NCI-H128 (cell line): Measurements from ENCODE around the gene PCYT2.

Source experiments
- DNase-seq: peaks from one replicate; lab custom pipeline; 2025; ENCODE audit not compliant: unreplicated experiment; lab: John Stamatoyannopoulos, UW

The PCYT2 gene

DNA sequence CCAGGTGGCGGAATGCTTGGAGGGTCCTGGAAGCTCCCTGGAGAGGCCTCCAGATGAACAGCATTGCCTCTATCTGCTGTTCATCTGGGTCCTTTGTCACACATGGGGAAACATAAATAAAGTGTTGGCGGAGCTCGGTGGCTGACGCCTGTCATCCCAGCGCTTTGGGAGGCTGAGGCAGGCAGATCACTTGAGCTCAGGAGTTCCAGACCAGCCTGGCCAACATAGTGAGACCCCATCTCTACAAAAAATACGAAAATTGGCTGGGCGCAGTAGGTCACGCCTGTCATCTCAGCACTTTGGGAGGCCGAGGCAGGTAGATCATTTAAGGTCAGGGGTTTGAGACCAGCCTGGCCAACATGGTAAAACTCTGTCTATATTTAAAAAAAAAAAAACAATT lies 33.7 kb upstream of the PCYT2 start:
- DNase-seq, result no peak

GRCh38 chr17:81942167-81942553 lies 31.0 kb upstream of the PCYT2 start:
- DNase-seq, result no peak

GRCh38 chr17:81941484-81942166 lies 30.4 kb upstream of the PCYT2 start:
- DNase-seq, result peak; percentile 12

DNA sequence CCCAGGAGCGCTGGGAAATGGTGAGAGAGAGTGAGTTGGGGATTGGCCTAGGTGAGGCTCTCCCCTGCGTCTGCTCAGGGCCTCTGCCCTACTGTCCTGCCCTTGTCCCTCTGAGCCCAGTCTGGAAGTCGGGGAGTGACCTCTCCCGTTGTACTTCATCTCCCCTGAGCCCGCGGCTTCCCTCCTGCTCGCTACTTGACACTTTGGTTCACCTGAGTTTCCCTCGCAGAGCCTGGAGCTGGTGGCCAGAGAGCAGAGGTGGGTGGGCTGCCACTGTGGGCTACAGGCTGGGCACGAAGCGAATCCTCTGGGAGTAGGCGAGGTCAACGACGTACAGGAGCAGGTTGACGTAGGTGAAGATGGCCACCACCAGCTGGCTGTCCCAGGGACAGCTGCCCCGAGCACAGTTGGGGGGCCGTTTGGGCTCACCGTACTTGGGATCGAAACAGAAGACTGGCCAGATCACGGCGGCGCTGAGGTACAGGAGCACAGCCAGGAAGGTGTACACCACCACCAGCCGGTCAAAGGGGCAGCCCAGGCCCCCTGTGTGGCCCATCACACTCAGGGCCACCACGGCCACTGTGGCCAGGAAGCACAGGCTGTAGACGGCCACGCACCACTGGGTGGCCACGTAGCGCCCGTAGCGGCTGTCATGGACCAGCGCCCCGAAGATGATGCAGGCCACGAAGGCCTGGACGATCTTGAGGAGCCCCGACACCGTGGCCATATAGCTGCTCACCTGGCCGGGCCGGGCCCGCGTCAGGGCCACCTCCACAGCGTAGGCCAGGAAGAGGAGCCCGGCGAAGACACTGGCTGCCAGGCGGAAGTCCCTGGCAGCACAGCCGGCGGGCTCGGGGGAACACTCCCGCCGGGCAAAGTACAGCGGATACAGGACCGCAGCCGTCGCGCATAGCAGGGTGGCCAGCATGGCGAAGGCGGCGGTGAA lies 29.6 kb upstream of the PCYT2 start:
- DNase-seq, result no peak

GRCh38 chr17:81939881-81940385 lies 28.7 kb upstream of the PCYT2 start:
- DNase-seq, result no peak

DNA sequence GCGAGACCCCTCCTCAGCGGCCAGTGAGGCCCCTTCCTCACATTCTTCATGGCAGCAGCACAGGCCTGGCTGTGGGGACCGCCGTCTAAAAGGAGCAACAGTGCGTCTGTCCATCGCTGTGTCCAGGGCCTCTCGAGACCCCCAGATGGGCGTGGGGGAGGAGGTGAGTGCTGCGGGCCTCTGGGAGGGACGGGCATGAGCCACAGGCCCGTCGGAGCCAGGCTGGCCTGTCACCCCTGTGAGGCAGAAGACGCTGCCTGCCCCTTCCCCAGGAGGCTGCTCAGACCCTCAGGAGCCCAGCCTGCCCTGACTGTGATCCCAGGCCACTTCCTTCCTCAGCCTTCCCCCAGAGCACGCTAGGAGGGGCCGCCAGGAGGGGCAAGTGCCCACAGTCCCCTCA lies 28.0 kb upstream of the PCYT2 start:
- DNase-seq, result no peak

GRCh38 chr17:81935709-81936084 lies 24.5 kb upstream of the PCYT2 start:
- no peak for DNase-seq

DNA sequence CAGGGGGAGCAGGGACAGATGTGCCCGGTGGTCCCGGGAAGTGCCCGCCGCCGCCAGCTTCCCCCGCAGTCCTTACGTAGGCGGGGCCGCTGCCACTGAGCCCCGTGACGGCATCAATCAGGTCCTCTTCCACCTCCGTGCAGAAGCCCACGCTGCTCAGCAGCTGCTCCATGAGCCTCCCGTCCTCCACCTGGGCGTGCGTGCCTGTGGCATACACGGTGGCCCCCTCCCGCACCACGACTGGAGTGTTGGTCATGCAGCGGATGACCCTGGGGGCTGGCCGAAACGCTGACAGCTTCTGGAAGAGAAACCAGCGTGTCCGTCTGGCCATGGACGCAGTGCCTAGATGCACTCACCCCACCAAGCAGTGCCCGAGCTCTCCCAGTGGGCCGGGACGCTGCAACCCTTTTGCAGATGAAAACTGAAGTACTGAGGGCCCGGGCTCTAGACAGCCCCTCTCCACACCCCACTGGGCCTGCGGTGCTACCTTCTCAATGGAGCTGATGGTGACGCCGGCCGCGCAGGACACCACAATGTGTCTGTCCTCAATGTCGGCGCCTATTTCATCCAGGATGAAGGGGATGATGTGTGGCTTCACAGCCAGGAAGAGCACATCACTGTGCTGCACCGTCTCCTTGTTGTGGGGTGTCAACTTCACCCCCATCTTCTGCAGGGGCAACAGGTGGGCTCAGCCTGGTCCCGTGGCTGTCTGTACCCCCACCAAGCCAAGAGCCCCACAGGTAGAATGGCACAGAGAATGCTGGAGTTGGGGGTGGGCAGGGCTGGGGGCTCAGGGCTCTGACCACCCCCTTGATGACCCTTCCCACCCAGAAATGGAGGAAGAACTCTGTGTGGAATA lies 23.9 kb upstream of the PCYT2 start:
- DNase-seq, result no peak

GRCh38 chr17:81934098-81934757 lies 23.0 kb upstream of the PCYT2 start:
- no peak for DNase-seq

- no peak for DNase-seq
These were observed 22.0 kb upstream of the PCYT2 start for GRCh38 chr17:81933178-81933699.

DNA sequence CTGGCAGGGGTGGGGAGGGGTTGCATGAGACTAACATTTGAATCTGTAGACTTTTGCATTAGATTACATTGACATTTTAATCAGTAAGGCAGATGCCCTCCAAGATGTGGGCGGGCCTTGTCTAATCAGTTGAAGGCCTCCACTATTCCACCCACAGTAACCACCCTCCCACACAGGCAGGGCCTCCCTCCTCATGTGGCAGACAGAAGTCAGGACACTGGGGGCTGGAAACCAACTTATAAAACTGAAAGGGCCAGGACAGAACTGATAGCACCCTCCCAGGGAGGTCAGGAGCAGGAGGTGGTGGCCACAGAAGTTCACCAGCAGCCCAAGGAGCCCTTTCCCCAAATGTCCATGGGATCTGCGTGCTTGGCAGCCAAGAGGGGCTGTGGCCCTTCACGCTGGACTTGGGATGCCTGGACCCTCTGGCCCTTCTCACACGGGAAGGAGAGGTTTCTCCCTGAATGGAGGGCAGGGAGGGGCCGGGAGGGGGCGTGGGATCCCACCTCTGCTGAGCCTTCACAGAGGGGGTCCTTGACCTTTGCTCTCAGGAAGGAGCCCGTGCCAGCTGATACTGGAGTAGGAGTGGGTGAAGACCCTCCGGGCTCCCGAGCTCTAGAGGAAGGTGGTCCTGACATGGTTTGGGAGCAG lies 21.3 kb upstream of the PCYT2 start:
- no peak for DNase-seq

DNA sequence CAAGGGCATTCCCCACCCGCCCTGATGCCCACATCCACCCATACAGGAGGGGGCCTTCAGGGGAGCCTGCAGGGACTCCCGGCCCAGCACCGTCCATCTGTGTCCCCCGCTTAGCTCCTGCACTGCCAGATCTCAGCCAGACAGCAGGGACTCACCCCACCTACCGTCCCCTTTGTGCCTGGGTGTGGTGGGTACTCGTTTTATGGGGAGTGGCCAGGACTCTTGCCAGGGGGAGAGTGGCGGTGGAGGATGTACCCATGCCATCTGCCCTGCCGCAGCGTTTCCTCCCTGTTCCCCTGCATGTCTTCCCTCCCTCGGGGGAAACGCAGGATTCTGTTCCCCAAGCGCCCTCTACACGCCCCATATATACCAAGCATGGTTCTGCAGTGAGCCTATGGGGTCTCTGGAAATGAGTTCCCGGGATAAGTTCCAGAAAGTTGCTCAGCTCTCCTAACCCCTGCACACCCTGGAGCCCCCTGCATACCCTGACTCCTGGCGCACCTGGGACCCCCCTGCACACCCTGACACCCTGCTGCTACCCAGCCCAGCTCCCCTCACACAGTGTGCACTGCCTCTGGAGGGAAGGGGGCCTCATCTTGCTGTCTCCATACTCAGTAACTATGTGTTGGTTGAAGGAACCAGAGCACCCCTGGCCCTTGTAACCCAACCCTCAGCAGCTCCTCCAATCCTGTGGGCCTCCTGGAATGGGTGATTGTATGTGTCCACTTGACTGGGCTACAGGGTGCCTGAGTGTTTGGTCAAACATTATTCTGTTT lies 20.5 kb upstream of the PCYT2 start:
- no peak for DNase-seq

DNA sequence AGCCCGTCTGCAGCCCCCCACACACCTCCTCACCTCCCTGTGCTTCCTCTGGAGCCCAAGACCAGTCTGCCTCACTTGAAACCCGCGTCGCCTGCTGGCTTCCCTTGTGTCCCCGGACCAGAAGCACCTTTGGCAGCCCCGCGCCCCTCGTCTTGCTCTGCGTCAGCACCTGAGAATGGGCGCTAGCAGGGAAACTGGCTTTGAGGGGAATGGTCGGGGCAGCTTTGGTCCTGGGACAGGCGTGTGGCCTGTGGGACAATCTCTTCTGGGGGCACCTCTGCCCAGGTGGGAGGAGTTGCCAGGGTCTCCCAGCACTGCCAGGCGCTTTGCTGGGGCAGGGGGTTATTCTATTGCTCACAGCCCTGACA lies 20.0 kb upstream of the PCYT2 start:
- no peak for DNase-seq

DNA sequence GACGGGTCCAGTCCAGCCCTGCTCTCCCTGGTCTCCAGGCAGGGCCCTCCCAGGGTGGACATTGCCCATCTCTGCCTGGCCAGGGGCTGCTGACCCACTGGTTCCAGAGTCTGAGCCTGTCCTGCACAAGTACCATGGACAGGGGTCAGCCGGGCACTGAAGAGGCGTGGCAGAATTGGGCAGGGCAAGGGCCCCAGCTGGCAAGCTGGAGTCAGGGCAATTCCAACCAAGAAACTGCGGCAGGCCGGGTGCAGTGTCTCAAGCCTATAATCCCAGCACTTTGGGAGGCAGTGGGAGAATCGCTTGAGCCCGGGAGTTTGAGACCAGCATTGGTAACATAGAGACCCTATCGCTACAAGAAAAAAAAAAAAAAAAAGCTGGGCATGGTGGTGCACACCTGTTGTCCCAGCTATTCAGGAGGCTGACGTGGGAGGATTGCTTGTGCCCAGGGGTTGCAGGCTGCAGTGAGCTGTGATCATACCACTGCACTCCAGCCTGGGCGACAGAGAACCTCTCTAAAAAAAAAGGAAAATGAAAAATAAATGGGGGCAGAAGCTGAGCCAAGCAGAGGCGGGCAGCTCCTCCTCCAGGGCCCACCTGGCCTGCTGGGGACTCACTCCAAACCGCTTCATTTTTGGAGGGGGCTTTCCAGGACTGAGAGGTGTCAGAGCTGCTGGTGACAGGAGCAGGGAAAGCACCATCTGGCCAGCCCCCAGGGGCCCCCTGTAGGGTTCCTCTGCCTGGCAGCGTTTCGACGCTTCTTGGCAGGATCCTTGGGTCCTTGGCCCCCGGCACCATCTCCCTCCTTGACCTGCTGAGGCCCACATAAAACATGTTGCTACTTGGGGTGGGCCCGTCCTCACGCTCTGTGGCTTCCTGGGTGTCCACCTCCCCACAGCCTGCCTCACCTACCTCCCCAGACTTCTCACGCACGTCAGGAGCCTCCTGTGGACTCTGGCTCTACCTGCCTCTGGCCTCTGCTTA lies 19.2 kb upstream of the PCYT2 start:
- no peak for DNase-seq

- no peak for DNase-seq
These were observed 18.3 kb upstream of the PCYT2 start for GRCh38 chr17:81929253-81930141.

- no peak for DNase-seq
These were observed 17.5 kb upstream of the PCYT2 start for GRCh38 chr17:81928544-81929252.
